ENCODE results near the gene KLHL29. TPM values are rescaled to one million over a fixed set of nuclear protein-coding genes. Genes with fewer than 3 reads are reported as not detected.

Gene KLHL29
- total RNA-seq, 4 donors from 2014 or later: 2.2 to 3.3 (median 2.7) TPM

DNA sequence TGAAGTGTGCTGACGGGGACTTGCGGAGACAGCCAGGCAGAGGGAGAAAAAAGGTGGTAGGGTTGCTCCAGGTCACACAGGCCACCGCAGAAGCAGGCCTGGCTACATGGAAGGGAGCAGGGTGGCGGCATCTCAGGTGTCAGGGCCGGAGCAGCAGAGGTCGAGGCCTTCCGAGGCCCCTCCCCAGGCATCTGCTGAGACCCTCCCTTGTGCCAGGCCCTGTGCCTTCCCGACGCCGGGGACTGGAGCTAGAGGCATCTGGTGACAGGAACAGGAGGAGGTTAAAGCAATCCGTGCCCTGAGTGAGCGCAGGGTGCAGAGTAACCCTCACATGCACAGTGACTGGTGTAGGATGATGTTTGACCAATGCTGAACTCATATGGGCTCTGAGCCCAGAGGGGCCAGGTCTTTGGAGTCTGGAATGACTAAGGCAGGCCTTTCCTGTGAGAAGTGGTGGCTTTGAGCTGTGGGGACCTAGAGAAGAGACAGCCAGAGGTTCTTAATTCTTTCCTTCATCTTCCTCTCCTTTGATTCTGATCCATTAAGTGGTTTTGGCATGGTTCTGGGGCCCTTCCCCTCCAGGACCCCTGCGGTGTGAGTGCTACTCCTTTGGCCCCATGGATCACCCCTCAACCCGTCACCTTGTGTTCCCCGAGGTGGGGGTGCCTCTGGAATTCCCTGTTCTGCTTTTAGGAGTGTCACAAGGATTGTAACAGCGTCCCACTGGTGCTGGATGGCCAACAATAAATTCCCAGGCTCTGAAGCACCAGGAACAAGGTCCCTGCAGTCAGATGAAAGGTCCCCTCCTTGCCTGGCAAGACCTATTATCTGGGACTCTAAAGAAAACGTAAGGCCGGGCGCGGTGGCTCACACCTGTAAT is 72.1 kb downstream of the KLHL29 start:
- no peak overlapping the region for H3K27ac ChIP-seq
- no peak overlapping the region for H3K4me3 ChIP-seq (replicated peaks in 1 of 3)
- TF ChIP-seq, protein P1, sequence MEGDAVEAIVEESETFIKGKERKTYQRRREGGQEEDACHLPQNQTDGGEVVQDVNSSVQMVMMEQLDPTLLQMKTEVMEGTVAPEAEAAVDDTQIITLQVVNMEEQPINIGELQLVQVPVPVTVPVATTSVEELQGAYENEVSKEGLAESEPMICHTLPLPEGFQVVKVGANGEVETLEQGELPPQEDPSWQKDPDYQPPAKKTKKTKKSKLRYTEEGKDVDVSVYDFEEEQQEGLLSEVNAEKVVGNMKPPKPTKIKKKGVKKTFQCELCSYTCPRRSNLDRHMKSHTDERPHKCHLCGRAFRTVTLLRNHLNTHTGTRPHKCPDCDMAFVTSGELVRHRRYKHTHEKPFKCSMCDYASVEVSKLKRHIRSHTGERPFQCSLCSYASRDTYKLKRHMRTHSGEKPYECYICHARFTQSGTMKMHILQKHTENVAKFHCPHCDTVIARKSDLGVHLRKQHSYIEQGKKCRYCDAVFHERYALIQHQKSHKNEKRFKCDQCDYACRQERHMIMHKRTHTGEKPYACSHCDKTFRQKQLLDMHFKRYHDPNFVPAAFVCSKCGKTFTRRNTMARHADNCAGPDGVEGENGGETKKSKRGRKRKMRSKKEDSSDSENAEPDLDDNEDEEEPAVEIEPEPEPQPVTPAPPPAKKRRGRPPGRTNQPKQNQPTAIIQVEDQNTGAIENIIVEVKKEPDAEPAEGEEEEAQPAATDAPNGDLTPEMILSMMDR (IDR thresholded peaks at IDR 0.05): no peak
- no peak for TF ChIP-seq POLR2A (IDR thresholded peaks at IDR 0.05)
- intact Hi-C loops (cut with DNase I): no loop called here
- no peak for DNase-seq
- no peaks in the 10 kb centered on the region for H3K9me3 ChIP-seq
- 92 to 93% methylated on average over 18 of the region's 20 CpGs for WGBS, 2 donors
- H3K27me3 ChIP-seq: no peaks in the 10 kb centered on the region
- no peaks in the 10 kb centered on the region for H3K36me3 ChIP-seq
- no peaks in the 10 kb centered on the region for H3K4me1 ChIP-seq

DNA sequence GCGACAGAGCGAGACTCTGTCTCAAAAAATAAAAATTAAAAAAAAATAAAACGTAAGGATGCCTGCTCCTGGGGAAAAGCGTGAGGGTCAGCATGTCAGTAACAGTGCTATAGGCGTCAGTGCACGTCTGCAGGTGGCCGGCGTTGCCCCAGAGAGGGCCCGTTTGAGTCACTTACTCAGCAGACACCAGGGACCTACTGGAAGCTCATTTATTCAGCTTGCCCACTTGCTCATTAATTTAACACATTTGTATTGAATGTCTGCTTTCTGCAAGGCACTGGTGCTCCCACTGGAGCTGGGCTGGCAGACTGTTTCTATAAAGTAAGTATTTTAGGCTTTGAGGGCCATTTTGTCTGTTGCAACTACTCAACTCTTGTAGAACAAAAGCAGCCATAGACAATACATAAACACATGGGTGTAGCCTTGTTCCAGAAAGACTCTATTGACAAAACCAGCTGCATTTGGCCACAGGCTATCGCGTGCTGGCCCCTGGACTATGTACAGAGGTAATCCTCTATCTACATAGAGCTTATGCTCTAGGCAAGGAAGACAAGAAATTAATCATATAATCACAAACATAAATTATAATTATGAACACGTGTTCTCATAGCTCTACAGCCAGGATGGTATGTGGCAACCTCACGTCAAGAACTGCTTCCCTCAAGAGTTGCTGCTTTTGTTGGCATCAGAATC is 73.2 kb downstream of the KLHL29 start:
- Histone ChIP-seq H3K9me3 (no peaks in the 10 kb centered on the region), H3K4me1 (no peaks in the 10 kb centered on the region), H3K4me3 (replicated peaks in 1 of 3) (no peak overlapping the region), H3K27me3 (no peaks in the 10 kb centered on the region), H3K36me3 (no peaks in the 10 kb centered on the region), H3K27ac (no peak overlapping the region)
- intact Hi-C loops (cut with DNase I): no loop called here
- WGBS, 2 donors: 88 to 93% methylated on average over 13 of the region's 13 CpGs
- DNase-seq: no peak
- no peak for TF ChIP-seq POLR2A (IDR thresholded peaks at IDR 0.05)
- TF ChIP-seq, protein P1 (IDR thresholded peaks at IDR 0.05): no peak

DNA sequence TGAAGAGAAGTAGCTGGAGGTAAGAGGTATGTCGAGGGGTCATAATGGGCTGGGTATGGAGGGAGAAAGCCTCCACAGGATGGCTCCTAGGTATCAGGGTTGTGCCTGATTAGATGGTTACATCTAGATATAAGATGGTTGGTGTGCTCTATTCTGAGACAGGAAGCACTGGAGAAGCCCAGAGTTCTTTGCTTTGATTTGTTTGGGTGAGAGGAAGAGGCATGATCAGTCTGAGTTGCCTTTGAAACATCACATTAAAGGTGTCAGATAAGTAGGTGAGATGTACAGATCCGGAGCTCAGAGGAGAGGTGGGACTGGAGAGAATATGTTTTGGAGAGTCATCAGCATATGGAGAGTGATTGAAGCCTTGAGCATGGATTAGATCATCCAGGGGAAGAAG is 74.1 kb downstream of the KLHL29 start:
- intact Hi-C loops (cut with DNase I): no loop called here
- Histone ChIP-seq H3K4me3 (replicated peaks in 1 of 3) (no peak overlapping the region), H3K4me1 (no peaks in the 10 kb centered on the region), H3K36me3 (no peaks in the 10 kb centered on the region), H3K9me3 (no peaks in the 10 kb centered on the region), H3K27me3 (no peaks in the 10 kb centered on the region), H3K27ac (no peak overlapping the region)
- 86 to 88% methylated on average over 2 of the region's 2 CpGs for WGBS, 2 donors
- no peak for DNase-seq
- TF ChIP-seq, protein P1 (IDR thresholded peaks at IDR 0.05): no peak
- no peak for TF ChIP-seq POLR2A (IDR thresholded peaks at IDR 0.05)

DNA sequence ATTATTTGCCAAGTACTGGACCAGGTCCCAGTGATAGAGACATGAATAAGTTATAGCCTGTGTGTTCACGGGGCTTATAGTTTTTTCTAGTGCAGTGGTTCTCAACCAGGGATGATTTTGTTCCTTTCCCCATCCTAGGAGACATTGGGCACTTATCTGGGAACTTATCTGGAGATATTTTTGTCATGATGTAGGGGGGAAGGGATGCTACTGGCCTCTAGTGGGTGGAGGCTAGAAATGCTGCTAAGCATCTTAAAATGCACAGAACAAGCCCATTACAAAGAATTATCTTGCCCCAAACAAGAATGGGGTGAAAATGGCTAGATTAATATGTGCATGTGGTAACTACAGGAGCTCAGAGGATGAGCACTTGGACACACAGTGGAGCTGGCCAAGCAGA is 75.2 kb downstream of the KLHL29 start:
- intact Hi-C loops (cut with DNase I): no loop called here
- H3K4me3 ChIP-seq (replicated peaks in 1 of 3): no peak overlapping the region
- H3K4me1 ChIP-seq: no peaks in the 10 kb centered on the region
- no peaks in the 10 kb centered on the region for H3K27me3 ChIP-seq
- WGBS, 2 donors: 87 to 88% methylated on average over 1 of the region's 1 CpG
- DNase-seq: no peak
- H3K36me3 ChIP-seq: no peaks in the 10 kb centered on the region
- TF ChIP-seq POLR2A (IDR thresholded peaks at IDR 0.05): no peak
- TF ChIP-seq, protein P1 (IDR thresholded peaks at IDR 0.05): peak in 1 of 6 experiments; percentile 17
- no peak overlapping the region for H3K27ac ChIP-seq
- no peaks in the 10 kb centered on the region for H3K9me3 ChIP-seq

DNA sequence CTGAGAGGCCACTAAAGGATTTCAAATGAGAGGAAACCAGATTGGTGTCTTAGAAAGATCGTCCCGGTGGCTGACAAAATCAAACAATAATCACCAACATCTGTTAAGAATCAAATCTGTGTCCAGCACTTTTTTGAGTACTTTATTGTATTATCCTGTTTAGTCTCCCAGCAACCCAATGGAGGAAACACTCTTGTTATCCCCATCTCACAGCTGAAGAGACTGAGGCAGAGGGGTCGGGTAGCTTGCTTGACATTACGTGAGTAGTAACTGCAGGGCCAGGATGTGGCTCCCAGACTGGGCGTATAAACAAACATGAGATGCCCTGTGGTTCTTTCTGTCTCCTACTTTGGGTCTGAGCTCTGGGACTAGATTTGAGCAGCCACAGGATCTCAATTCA is 76.0 kb downstream of the KLHL29 start:
- intact Hi-C loops (cut with DNase I): no loop called here

More for the DNA sequence above, 76.0 kb downstream of the KLHL29 start:
- Histone ChIP-seq H3K27ac (no peak overlapping the region), H3K9me3 (no peaks in the 10 kb centered on the region), H3K4me3 (replicated peaks in 1 of 3) (no peak overlapping the region), H3K27me3 (no peaks in the 10 kb centered on the region), H3K36me3 (no peaks in the 10 kb centered on the region), H3K4me1 (no peaks in the 10 kb centered on the region)
- no peak for DNase-seq
- WGBS, 2 donors: 81 to 89% methylated on average over 5 of the region's 5 CpGs
- no peak for TF ChIP-seq POLR2A (IDR thresholded peaks at IDR 0.05)
- TF ChIP-seq, protein P1 (IDR thresholded peaks at IDR 0.05): no peak

Data from thyroid gland (tissue), 4 donors.